Hepatocyte (in vitro differentiated cells): ENCODE data around the gene RNF169.

ENCODE experiments used
- EZH2 ChIP-seq: fragments of 200-600 bp; sonication (generic); IDR thresholded peaks from 2 replicates; pipeline ENCODE4 v1.6.1; 2016; ENCODE audit warnings: antibody characterized with exemption, mild to moderate bottlenecking, borderline replicate concordance
- EZH2phosphoT487 ChIP-seq: fragments of 200-600 bp; sonication (generic); IDR thresholded peaks from one replicate; pipeline ENCODE4 v1.6.1; 2018; ENCODE audit warnings: antibody characterized with exemption, mild to moderate bottlenecking, low read depth, moderate library complexity; ENCODE audit not compliant: unreplicated experiment, severe bottlenecking
- TF ChIP-seq, protein P1 (sequence below): fragments of 200-600 bp; sonication (generic); IDR thresholded peaks from 2 replicates; pipeline ENCODE4 v1.5.1; 2016; ENCODE audit warnings: antibody characterized with exemption, mild to moderate bottlenecking; ENCODE audit not compliant: poor library complexity

DNA sequence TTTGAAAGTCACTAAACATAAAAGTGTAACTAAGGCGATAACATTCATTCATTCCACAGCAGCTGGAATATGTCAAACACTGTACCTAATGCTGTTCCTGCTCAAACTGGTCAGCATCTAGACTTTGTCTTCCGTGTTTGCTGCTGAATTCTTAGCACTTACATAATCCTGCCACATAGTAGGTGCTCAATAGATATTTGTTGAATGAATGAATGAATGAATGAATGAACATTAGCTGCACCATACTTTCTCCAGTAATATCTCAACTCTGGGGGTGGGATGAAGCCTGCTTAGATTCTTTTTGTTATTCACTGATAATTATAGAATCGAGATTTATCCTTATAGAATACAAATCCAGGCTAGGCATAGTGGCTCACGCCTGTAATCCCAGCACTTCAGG, 6.6 kb upstream of the RNF169 start:
- TF ChIP-seq, protein P1, sequence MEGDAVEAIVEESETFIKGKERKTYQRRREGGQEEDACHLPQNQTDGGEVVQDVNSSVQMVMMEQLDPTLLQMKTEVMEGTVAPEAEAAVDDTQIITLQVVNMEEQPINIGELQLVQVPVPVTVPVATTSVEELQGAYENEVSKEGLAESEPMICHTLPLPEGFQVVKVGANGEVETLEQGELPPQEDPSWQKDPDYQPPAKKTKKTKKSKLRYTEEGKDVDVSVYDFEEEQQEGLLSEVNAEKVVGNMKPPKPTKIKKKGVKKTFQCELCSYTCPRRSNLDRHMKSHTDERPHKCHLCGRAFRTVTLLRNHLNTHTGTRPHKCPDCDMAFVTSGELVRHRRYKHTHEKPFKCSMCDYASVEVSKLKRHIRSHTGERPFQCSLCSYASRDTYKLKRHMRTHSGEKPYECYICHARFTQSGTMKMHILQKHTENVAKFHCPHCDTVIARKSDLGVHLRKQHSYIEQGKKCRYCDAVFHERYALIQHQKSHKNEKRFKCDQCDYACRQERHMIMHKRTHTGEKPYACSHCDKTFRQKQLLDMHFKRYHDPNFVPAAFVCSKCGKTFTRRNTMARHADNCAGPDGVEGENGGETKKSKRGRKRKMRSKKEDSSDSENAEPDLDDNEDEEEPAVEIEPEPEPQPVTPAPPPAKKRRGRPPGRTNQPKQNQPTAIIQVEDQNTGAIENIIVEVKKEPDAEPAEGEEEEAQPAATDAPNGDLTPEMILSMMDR = no peak
- TF ChIP-seq EZH2 = no peak
- no peak for TF ChIP-seq EZH2phosphoT487
